ENCODE results near the gene FOXJ1.

Gene FOXJ1

GRCh38 chr17:76171706-76172105 is 30.7 kb upstream of the FOXJ1 start:
- TF ChIP-seq CTCF (conservative IDR thresholded peaks at IDR 0.05; ENCODE audit: low read depth, low read length), result no peak
- H3K4me3 ChIP-seq (ENCODE audit: low read depth, low read length), result no peak overlapping the region
- no peak for DNase-seq (ENCODE audit: low read depth)

GRCh38 chr17:76170114-76170513 is 29.1 kb upstream of the FOXJ1 start:
- H3K4me3 ChIP-seq (ENCODE audit: low read depth, low read length), result no peak overlapping the region
- no peak for TF ChIP-seq CTCF (conservative IDR thresholded peaks at IDR 0.05; ENCODE audit: low read depth, low read length)

GRCh38 chr17:76166906-76167305 is 25.9 kb upstream of the FOXJ1 start:
- H3K4me3 ChIP-seq (ENCODE audit: low read depth, low read length), result no peak overlapping the region
- no peak for DNase-seq (ENCODE audit: low read depth)
- no peak for TF ChIP-seq CTCF (conservative IDR thresholded peaks at IDR 0.05; ENCODE audit: low read depth, low read length)

More at GRCh38 chr17:76170114-76170513, 29.1 kb upstream of the FOXJ1 start:
- no peak for DNase-seq (ENCODE audit: low read depth)

GRCh38 chr17:76166168-76166567 is 25.1 kb upstream of the FOXJ1 start:
- TF ChIP-seq CTCF (conservative IDR thresholded peaks at IDR 0.05; ENCODE audit: low read depth, low read length), result no peak
- no peak for DNase-seq (ENCODE audit: low read depth)
- no peak overlapping the region for H3K4me3 ChIP-seq (ENCODE audit: low read depth, low read length)

- no peak for DNase-seq (ENCODE audit: low read depth)
- TF ChIP-seq CTCF (conservative IDR thresholded peaks at IDR 0.05; ENCODE audit: low read depth, low read length), result no peak
- no peak overlapping the region for H3K4me3 ChIP-seq (ENCODE audit: low read depth, low read length)
Measured at GRCh38 chr17:76164331-76164730, 23.3 kb upstream of the FOXJ1 start.

- no peak overlapping the region for H3K4me3 ChIP-seq (ENCODE audit: low read depth, low read length)
- DNase-seq (ENCODE audit: low read depth), result no peak
- no peak for TF ChIP-seq CTCF (conservative IDR thresholded peaks at IDR 0.05; ENCODE audit: low read depth, low read length)
Measured at GRCh38 chr17:76163919-76164318, 22.9 kb upstream of the FOXJ1 start.

- DNase-seq (ENCODE audit: low read depth), result no peak
- no peak for TF ChIP-seq CTCF (conservative IDR thresholded peaks at IDR 0.05; ENCODE audit: low read depth, low read length)
- no peak overlapping the region for H3K4me3 ChIP-seq (ENCODE audit: low read depth, low read length)
Measured at GRCh38 chr17:76161619-76162266, 20.7 kb upstream of the FOXJ1 start.

All from choroid plexus epithelial cell (primary cell).